Measurements from ENCODE around the gene TTLL7. TPM values are rescaled to one million over a fixed set of nuclear protein-coding genes. Genes with fewer than 3 reads are reported as not detected.

Gene TTLL7
- total and polyA plus RNA-seq, 9 of the 15 experiments (the other 6 are each of a cell fraction or from before 2014, with no cell fraction given), result 0.63 to 2.6 (median 1.7) TPM

- TF ChIP-seq ZNF140 (CRISPR knock-in tag; IDR thresholded peaks at IDR 0.05) (no peak), REST (IDR thresholded peaks at IDR 0.05; ENCODE audit: borderline replicate concordance) (no peak), REST (CRISPR knock-in tag; IDR thresholded peaks at IDR 0.05; ENCODE audit: low read depth) (no peak), JUND (IDR thresholded peaks at IDR 0.05; ENCODE audit: borderline replicate concordance, low read depth, low read length) (peak; percentile 90), JUND (tag; IDR thresholded peaks at IDR 0.05; ENCODE audit: borderline replicate concordance, low read depth, low read length) (no peak), ZNF23 (CRISPR knock-in tag; IDR thresholded peaks at IDR 0.05) (no peak), ZNF354B (CRISPR knock-in tag; IDR thresholded peaks at IDR 0.05) (no peak), ILF3 (IDR thresholded peaks at IDR 0.05; ENCODE audit: borderline replicate concordance) (no peak), RBFOX2 (IDR thresholded peaks at IDR 0.05; ENCODE audit: low read depth, low read length) (peak; percentile 66), ID3 (CRISPR knock-in tag; IDR thresholded peaks at IDR 0.05) (no peak), ID3 (tag; IDR thresholded peaks at IDR 0.05) (no peak), PYGO2 (tag; IDR thresholded peaks at IDR 0.05) (no peak), GATAD2A (IDR thresholded peaks at IDR 0.05) (no peak), SRSF1 (IDR thresholded peaks at IDR 0.05; ENCODE audit: low read depth, low read length) (no peak)
- TF ChIP-seq, protein P1, sequence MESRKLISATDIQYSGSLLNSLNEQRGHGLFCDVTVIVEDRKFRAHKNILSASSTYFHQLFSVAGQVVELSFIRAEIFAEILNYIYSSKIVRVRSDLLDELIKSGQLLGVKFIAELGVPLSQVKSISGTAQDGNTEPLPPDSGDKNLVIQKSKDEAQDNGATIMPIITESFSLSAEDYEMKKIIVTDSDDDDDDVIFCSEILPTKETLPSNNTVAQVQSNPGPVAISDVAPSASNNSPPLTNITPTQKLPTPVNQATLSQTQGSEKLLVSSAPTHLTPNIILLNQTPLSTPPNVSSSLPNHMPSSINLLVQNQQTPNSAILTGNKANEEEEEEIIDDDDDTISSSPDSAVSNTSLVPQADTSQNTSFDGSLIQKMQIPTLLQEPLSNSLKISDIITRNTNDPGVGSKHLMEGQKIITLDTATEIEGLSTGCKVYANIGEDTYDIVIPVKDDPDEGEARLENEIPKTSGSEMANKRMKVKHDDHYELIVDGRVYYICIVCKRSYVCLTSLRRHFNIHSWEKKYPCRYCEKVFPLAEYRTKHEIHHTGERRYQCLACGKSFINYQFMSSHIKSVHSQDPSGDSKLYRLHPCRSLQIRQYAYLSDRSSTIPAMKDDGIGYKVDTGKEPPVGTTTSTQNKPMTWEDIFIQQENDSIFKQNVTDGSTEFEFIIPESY (CRISPR knock-in tag; IDR thresholded peaks at IDR 0.05), result no peak
- TF ChIP-seq, protein P2, sequence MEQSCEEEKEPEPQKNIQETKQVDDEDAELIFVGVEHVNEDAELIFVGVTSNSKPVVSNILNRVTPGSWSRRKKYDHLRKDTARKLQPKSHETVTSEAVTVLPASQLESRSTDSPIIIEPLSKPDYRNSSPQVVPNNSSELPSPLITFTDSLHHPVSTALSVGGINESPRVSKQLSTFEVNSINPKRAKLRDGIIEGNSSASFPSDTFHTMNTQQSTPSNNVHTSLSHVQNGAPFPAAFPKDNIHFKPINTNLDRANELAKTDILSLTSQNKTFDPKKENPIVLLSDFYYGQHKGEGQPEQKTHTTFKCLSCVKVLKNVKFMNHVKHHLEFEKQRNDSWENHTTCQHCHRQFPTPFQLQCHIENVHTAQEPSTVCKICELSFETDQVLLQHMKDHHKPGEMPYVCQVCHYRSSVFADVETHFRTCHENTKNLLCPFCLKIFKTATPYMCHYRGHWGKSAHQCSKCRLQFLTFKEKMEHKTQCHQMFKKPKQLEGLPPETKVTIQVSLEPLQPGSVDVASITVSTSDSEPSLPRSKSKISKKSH (CRISPR knock-in tag; IDR thresholded peaks at IDR 0.05), result no peak
Observed at GRCh38 chr1:83998498-83999315, at the start of gene TTLL7 (continued).
